Measurements from ENCODE around the gene SCN2B.

Gene SCN2B

DNA sequence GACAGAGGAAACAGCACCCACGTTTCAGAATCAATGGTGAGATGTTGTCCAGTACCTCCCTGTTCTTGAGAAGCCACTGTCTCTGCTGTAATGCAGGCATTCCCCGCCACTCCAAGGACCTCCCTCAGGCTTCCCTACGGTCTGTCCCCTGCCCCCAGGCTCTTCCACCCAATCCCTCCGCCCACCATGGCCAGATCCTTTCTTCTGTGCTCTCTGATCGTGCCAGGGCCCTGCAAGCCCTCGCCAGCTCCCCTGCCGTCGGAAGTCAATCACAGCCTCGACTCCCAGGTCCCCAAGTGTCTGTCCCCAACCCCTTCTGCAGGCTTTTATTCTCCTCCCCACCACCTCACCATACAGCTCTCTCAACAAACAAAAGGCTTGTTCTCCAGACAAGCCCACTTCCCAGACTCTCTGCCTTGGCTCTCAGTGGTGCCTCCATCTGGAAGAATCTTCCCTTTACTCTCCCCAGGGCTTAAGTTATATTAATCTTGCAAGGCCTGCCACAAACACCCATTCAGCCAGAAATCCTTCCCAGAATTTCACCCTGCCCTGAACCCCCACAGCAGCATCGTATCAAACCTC, 37.5 kb downstream of the SCN2B start:
- peaks cover 3% of the 10 kb centered on the region for H3K4me1 ChIP-seq (ENCODE audit: insufficient read depth, insufficient read length)
- H3K9ac ChIP-seq (ENCODE audit: insufficient read length, low read depth) = no peak overlapping the region
- no peaks in the 10 kb centered on the region for H3K27me3 ChIP-seq (ENCODE audit: insufficient read depth, insufficient read length)
- no peaks in the 10 kb centered on the region for H3K36me3 ChIP-seq (ENCODE audit: insufficient read depth, insufficient read length, low read length)
- no peak overlapping the region for H3K4me3 ChIP-seq (ENCODE audit: insufficient read length, low read depth)
- no peak for DNase-seq (ENCODE audit: low read depth, low spot score)
- H3K9me3 ChIP-seq (ENCODE audit: insufficient read depth, low read length) = no peaks in the 10 kb centered on the region
- TF ChIP-seq ZNF274 (IDR thresholded peaks at IDR 0.05; ENCODE audit: low read depth, low read length) (no peak), SUZ12 (IDR thresholded peaks at IDR 0.05; ENCODE audit: extremely low read depth, insufficient read depth, insufficient read length) (no peak), YY1 (IDR thresholded peaks at IDR 0.05; ENCODE audit: insufficient read depth, insufficient read length) (no peak)

DNA sequence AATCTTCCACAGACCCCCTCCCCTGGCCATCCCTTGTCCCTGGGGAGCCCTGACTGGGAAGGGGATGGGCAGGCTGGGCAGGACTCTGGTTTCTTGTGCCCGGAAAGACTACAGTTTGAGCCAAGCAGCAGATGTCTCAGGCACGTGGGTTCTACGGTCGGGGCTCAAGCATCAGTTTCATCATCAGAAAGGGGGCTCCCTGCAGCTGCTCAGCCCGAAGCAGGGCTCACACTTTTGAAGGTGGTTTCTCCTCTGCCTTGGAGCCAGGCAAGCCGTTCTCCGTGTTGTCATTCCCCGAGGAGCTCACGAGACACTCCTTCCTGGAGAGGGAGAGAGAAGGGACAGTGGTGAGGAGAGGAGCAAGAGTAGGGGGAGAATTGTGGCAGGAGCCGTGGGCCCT, 39.6 kb downstream of the SCN2B start:
- TF ChIP-seq ZNF274 (IDR thresholded peaks at IDR 0.05; ENCODE audit: low read depth, low read length) (no peak), YY1 (IDR thresholded peaks at IDR 0.05; ENCODE audit: insufficient read depth, insufficient read length) (no peak), SUZ12 (IDR thresholded peaks at IDR 0.05; ENCODE audit: extremely low read depth, insufficient read depth, insufficient read length) (no peak)
- no peaks in the 10 kb centered on the region for H3K27me3 ChIP-seq (ENCODE audit: insufficient read depth, insufficient read length)
- no peak for DNase-seq (ENCODE audit: low read depth, low spot score)

GRCh38 chr11:118136341-118136740, 40.1 kb downstream of the SCN2B start:
- H3K36me3 ChIP-seq (ENCODE audit: insufficient read depth, insufficient read length, low read length) = no peaks in the 10 kb centered on the region
- H3K9ac ChIP-seq (ENCODE audit: insufficient read length, low read depth) = no peak overlapping the region
- H3K4me1 ChIP-seq (ENCODE audit: insufficient read depth, insufficient read length) = no peaks in the 10 kb centered on the region
- no peaks in the 10 kb centered on the region for H3K27me3 ChIP-seq (ENCODE audit: insufficient read depth, insufficient read length)
- no peaks in the 10 kb centered on the region for H3K9me3 ChIP-seq (ENCODE audit: insufficient read depth, low read length)
- TF ChIP-seq YY1 (IDR thresholded peaks at IDR 0.05; ENCODE audit: insufficient read depth, insufficient read length) = no peak
- no peak for DNase-seq (ENCODE audit: low read depth, low spot score)
- no peak overlapping the region for H3K4me3 ChIP-seq (ENCODE audit: insufficient read length, low read depth)

More for the DNA sequence above, 39.6 kb downstream of the SCN2B start:
- H3K4me1 ChIP-seq (ENCODE audit: insufficient read depth, insufficient read length) = no peaks in the 10 kb centered on the region
- no peaks in the 10 kb centered on the region for H3K9me3 ChIP-seq (ENCODE audit: insufficient read depth, low read length)
- no peak overlapping the region for H3K9ac ChIP-seq (ENCODE audit: insufficient read length, low read depth)
- H3K36me3 ChIP-seq (ENCODE audit: insufficient read depth, insufficient read length, low read length) = no peaks in the 10 kb centered on the region
- H3K4me3 ChIP-seq (ENCODE audit: insufficient read length, low read depth) = no peak overlapping the region

GRCh38 chr11:118135796-118136165, 40.7 kb downstream of the SCN2B start:
- no peaks in the 10 kb centered on the region for H3K36me3 ChIP-seq (ENCODE audit: insufficient read depth, insufficient read length, low read length)
- no peaks in the 10 kb centered on the region for H3K4me1 ChIP-seq (ENCODE audit: insufficient read depth, insufficient read length)
- no peaks in the 10 kb centered on the region for H3K27me3 ChIP-seq (ENCODE audit: insufficient read depth, insufficient read length)
- H3K9ac ChIP-seq (ENCODE audit: insufficient read length, low read depth) = no peak overlapping the region
- no peak for DNase-seq (ENCODE audit: low read depth, low spot score)
- TF ChIP-seq YY1 (IDR thresholded peaks at IDR 0.05; ENCODE audit: insufficient read depth, insufficient read length) (no peak), ZNF274 (IDR thresholded peaks at IDR 0.05; ENCODE audit: low read depth, low read length) (no peak), SUZ12 (IDR thresholded peaks at IDR 0.05; ENCODE audit: extremely low read depth, insufficient read depth, insufficient read length) (no peak)
- H3K4me3 ChIP-seq (ENCODE audit: insufficient read length, low read depth) = no peak overlapping the region
- no peaks in the 10 kb centered on the region for H3K9me3 ChIP-seq (ENCODE audit: insufficient read depth, low read length)

DNA sequence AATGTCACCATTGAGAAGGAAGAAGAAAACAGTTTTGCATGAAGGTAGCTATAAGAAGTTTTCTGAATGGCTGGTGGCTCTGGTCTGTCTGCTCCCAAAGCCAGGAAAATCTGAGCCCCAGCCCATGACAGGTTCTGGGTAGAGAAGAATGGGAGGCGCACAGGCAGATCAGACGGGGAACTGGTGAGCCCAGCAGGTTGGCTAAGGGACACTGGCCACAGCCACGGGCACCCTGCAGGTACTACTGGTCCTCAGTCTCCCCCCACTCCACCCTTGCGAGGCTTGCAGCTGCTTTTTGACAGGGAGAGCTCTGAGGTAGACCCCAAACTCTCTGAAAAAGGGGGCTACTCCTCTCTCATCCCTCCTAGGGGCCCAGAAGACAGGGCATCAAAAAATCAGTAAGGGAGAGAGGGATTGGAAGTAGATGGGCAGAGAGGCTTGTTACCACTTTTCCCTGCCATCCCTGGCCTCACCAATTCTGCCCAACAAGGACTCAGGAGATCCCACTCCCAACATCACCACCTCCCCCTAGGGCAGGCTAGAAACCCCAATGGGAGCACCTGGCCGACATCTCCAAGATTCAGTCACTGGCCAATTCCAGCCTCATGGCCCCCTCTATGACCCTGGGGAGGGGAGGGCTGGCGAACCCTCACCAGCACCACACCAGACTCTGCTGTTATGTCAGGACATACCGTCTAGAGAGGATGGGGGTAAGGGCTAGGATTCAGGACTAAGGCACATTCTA, 41.2 kb downstream of the SCN2B start:
- no peaks in the 10 kb centered on the region for H3K4me1 ChIP-seq (ENCODE audit: insufficient read depth, insufficient read length)
- H3K9ac ChIP-seq (ENCODE audit: insufficient read length, low read depth) = no peak overlapping the region
- H3K27me3 ChIP-seq (ENCODE audit: insufficient read depth, insufficient read length) = no peaks in the 10 kb centered on the region
- no peak for TF ChIP-seq SUZ12 (IDR thresholded peaks at IDR 0.05; ENCODE audit: extremely low read depth, insufficient read depth, insufficient read length)
- TF ChIP-seq YY1 (IDR thresholded peaks at IDR 0.05; ENCODE audit: insufficient read depth, insufficient read length) = no peak
- no peak for TF ChIP-seq ZNF274 (IDR thresholded peaks at IDR 0.05; ENCODE audit: low read depth, low read length)
- no peak overlapping the region for H3K4me3 ChIP-seq (ENCODE audit: insufficient read length, low read depth)
- no peak for DNase-seq (ENCODE audit: low read depth, low spot score)
- H3K36me3 ChIP-seq (ENCODE audit: insufficient read depth, insufficient read length, low read length) = no peaks in the 10 kb centered on the region
- no peaks in the 10 kb centered on the region for H3K9me3 ChIP-seq (ENCODE audit: insufficient read depth, low read length)

DNA sequence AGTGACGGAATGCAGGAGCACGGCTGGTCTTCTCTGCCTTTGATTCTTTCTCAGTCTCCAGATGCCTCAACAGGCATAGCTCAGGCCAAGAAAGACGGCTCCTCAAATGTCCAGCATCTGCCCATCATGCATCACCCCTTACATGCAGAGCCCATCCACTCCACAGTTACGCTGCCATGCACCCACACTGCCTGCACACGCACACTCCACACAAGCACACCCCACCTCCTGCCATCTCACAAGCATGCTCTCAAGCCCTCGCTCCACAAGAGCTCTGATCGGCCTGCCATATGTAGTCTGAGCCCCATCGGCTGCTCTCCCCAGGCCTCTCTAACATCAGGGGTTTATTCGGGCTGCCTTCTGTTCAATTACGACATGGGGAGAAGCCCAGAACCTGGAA, 42.6 kb downstream of the SCN2B start:
- Histone ChIP-seq H3K4me3 (ENCODE audit: insufficient read length, low read depth) (no peak overlapping the region), H3K9me3 (ENCODE audit: insufficient read depth, low read length) (no peaks in the 10 kb centered on the region), H3K36me3 (ENCODE audit: insufficient read depth, insufficient read length, low read length) (no peaks in the 10 kb centered on the region), H3K9ac (ENCODE audit: insufficient read length, low read depth) (no peak overlapping the region), H3K27me3 (ENCODE audit: insufficient read depth, insufficient read length) (no peaks in the 10 kb centered on the region), H3K4me1 (ENCODE audit: insufficient read depth, insufficient read length) (peaks cover 2% of the 10 kb centered on the region)
- TF ChIP-seq YY1 (IDR thresholded peaks at IDR 0.05; ENCODE audit: insufficient read depth, insufficient read length) (no peak), SUZ12 (IDR thresholded peaks at IDR 0.05; ENCODE audit: extremely low read depth, insufficient read depth, insufficient read length) (no peak), ZNF274 (IDR thresholded peaks at IDR 0.05; ENCODE audit: low read depth, low read length) (no peak)
- no peak for DNase-seq (ENCODE audit: low read depth, low spot score)

GRCh38 chr11:118132385-118133151, 43.9 kb downstream of the SCN2B start:
- H3K9ac ChIP-seq (ENCODE audit: insufficient read length, low read depth) = no peak overlapping the region
- H3K4me1 ChIP-seq (ENCODE audit: insufficient read depth, insufficient read length) = peaks cover 2% of the 10 kb centered on the region
- no peak for TF ChIP-seq YY1 (IDR thresholded peaks at IDR 0.05; ENCODE audit: insufficient read depth, insufficient read length)
- TF ChIP-seq ZNF274 (IDR thresholded peaks at IDR 0.05; ENCODE audit: low read depth, low read length) = no peak
- TF ChIP-seq SUZ12 (IDR thresholded peaks at IDR 0.05; ENCODE audit: extremely low read depth, insufficient read depth, insufficient read length) = no peak
- DNase-seq (ENCODE audit: low read depth, low spot score) = no peak
- H3K36me3 ChIP-seq (ENCODE audit: insufficient read depth, insufficient read length, low read length) = no peaks in the 10 kb centered on the region
- no peak overlapping the region for H3K4me3 ChIP-seq (ENCODE audit: insufficient read length, low read depth)
- no peaks in the 10 kb centered on the region for H3K9me3 ChIP-seq (ENCODE audit: insufficient read depth, low read length)
- H3K27me3 ChIP-seq (ENCODE audit: insufficient read depth, insufficient read length) = no peaks in the 10 kb centered on the region
